ENCODE measurements around the gene EXPH5.

- TF ChIP-seq CTCF (IDR thresholded peaks at IDR 0.05; ENCODE audit: low read depth, low read length) (no peak), POLR2A (IDR thresholded peaks at IDR 0.05; ENCODE audit: extremely low read depth, insufficient read length) (no peak), MYC (IDR thresholded peaks at IDR 0.05; ENCODE audit: low read depth, low read length) (no peak), MAX (IDR thresholded peaks at IDR 0.05; ENCODE audit: low read depth, low read length) (no peak)
Measured at GRCh38 chr11:108511851-108512474, 81.6 kb downstream of the EXPH5 start.
